GM12878 (cell line): ENCODE results near the gene AKT1S1. TPM values are rescaled to one million over a fixed set of nuclear protein-coding genes. Genes with fewer than 3 reads are reported as not detected.

ENCODE experiments used
- ATAC-seq: fragments of 200-7000 bp; cut with Tn5 transposase; 3 replicates; pipeline ENCODE4 v1.9.1; 2020; ENCODE audit warnings: mild to moderate bottlenecking, moderate library complexity
- BruUV-seq: library from RNA; stranded (reverse); fragments of 400-500 nt; replicated peaks from 2 replicates; lab custom pipeline; 2021; lab: Mats Ljungman, UMichigan
- CTCF ChIA-PET: fragments of 300-600 bp; sonication (Branson Sonifier 250); formaldehyde crosslinking; extraction: SDS; loops from one replicate; lab custom pipeline; 2021; ENCODE audit warnings: inconsistent platforms; lab: Yijun Ruan, JAX
- POLR2A ChIA-PET: fragments of 350-600 bp; formaldehyde crosslinking; extraction: SDS; loops from one replicate; lab custom pipeline; 2021; ENCODE audit warnings: inconsistent platforms; lab: Charles Lee
- RAD21 ChIA-PET: fragments of 300-600 bp; sonication (Branson Sonifier 250); formaldehyde crosslinking; loops from one replicate; lab custom pipeline; 2023; ENCODE audit warnings: antibody characterized with exemption; ENCODE audit not compliant: unreplicated experiment; lab: Charles Lee
- SMC1A ChIA-PET: fragments of 300-600 bp; sonication (Branson Sonifier 250); formaldehyde crosslinking; loops from one replicate; lab custom pipeline; 2023; ENCODE audit not compliant: unreplicated experiment, uncharacterized antibody; lab: Charles Lee
- DNase-seq: peaks from one replicate; pipeline ENCODE4 v3.0.0-alpha.2; 2011; ENCODE audit warnings: low read depth, low spot score
- FAIRE-seq: peaks from 3 replicates; lab custom pipeline; 2011; peaks lifted over from hg19 to GRCh38; lab: Jason Lieb, UNC
- H2AFZ ChIP-seq: 2 replicates; pipeline ENCODE4 v1.6.0; 2011; ENCODE audit warnings: low read depth, low read length, control low read depth; ENCODE audit not compliant: control insufficient read depth
- H3K27ac ChIP-seq: 2 replicates; pipeline ENCODE4 v1.5.1; 2011; ENCODE audit warnings: control low read depth; ENCODE audit not compliant: control insufficient read depth, insufficient read depth
- H3K27me3 ChIP-seq, 2 experiments: replicated peaks in 1 of 2; 2 replicates each; pipeline versions ENCODE4 v1.6.0 to v1.6.1; 2011; ENCODE audit warnings: low read length in 1 of 2; ENCODE audit not compliant: control insufficient read depth in 2 of 2, insufficient read depth in 2 of 2
- H3K36me3 ChIP-seq, 2 experiments: 2 replicates each; pipeline ENCODE4 v1.5.1; 2011; ENCODE audit warnings: low read length in 1 of 2; ENCODE audit not compliant: control insufficient read depth in 2 of 2, insufficient read depth in 2 of 2
- H3K4me1 ChIP-seq: 2 replicates; pipeline ENCODE4 v1.6.1; 2011; ENCODE audit warnings: mild to moderate bottlenecking, low read length, moderate library complexity, mixed read lengths; ENCODE audit not compliant: control insufficient read depth, insufficient read depth
- H3K4me2 ChIP-seq: 2 replicates; pipeline ENCODE4 v1.6.0; 2011; ENCODE audit warnings: control low read depth; ENCODE audit not compliant: control insufficient read depth, insufficient read depth
- H3K4me3 ChIP-seq: fragments of 200-600 bp; sonication (generic); 2 replicates; pipeline ENCODE4 v1.5.1; 2016
- H3K79me2 ChIP-seq: 2 replicates; pipeline ENCODE4 v1.6.0; 2011; ENCODE audit warnings: low read length; ENCODE audit not compliant: control insufficient read depth, insufficient read depth
- H3K9ac ChIP-seq: 2 replicates; pipeline ENCODE4 v1.8.0; 2011; ENCODE audit warnings: low read length, control low read depth, mixed read lengths; ENCODE audit not compliant: control insufficient read depth, insufficient read depth
- H3K9me3 ChIP-seq: replicated peaks from 3 replicates; pipeline ENCODE4 v1.5.1; 2011; ENCODE audit warnings: mild to moderate bottlenecking, low read length; ENCODE audit not compliant: control insufficient read depth, insufficient read depth
- H4K20me1 ChIP-seq: 2 replicates; pipeline ENCODE4 v1.6.0; 2011; ENCODE audit not compliant: control insufficient read depth, insufficient read depth
- GATAD2B ChIP-seq: fragments of 450-650 bp; conservative IDR thresholded peaks from 2 replicates; pipeline ENCODE4 v1.6.1; 2017; ENCODE audit warnings: low read depth, mild to moderate bottlenecking, moderate library complexity
- HDAC6 ChIP-seq: fragments of 200-600 bp; sonication (generic); IDR thresholded peaks from one replicate; pipeline ENCODE4 v1.8.0; 2017; ENCODE audit warnings: antibody characterized with exemption; ENCODE audit not compliant: unreplicated experiment
- JUND ChIP-seq: IDR thresholded peaks from 2 replicates; pipeline ENCODE4 v1.6.1; 2012; ENCODE audit warnings: low read depth, mild to moderate bottlenecking, low read length, improper control_type of control experiment, moderate library complexity
- LARP7 ChIP-seq: fragments of 450-650 bp; IDR thresholded peaks from 2 replicates; pipeline ENCODE4 v1.6.1; 2017; ENCODE audit warnings: mild to moderate bottlenecking
- MEF2A ChIP-seq: IDR thresholded peaks from 2 replicates; pipeline ENCODE4 v1.6.1; 2011; ENCODE audit warnings: low read depth, mild to moderate bottlenecking, low read length, moderate library complexity; ENCODE audit not compliant: insufficient read depth
- MTA3 ChIP-seq: IDR thresholded peaks from 2 replicates; pipeline ENCODE4 v1.6.1; 2012; ENCODE audit warnings: low read length, inconsistent platforms, borderline replicate concordance
- NR2F1 ChIP-seq: fragments of 450-650 bp; conservative IDR thresholded peaks from 2 replicates; pipeline ENCODE4 v1.6.1; 2017; ENCODE audit warnings: mild to moderate bottlenecking
- PAX5 ChIP-seq: IDR thresholded peaks from 2 replicates; pipeline ENCODE4 v1.6.1; 2011; ENCODE audit warnings: low read depth, low read length, borderline replicate concordance
- RELA ChIP-seq: fragments of 450-650 bp; IDR thresholded peaks from 2 replicates; pipeline ENCODE4 v1.8.0; 2014; ENCODE audit warnings: borderline replicate concordance; ENCODE audit not compliant: partially characterized antibody
- TCF7 ChIP-seq: IDR thresholded peaks from 2 replicates; pipeline ENCODE4 v1.6.1; 2014; ENCODE audit warnings: antibody characterized with exemption, borderline replicate concordance
- ZNF24 ChIP-seq: fragments of 450-650 bp; IDR thresholded peaks from 2 replicates; pipeline ENCODE4 v1.6.1; 2017; ENCODE audit warnings: antibody characterized with exemption, mild to moderate bottlenecking
- WGBS: methylation state at CpG from one replicate; pipeline ENCODE4 v1.1.6; 2016; ENCODE audit warnings: low lambda C conversion rate; ENCODE audit not compliant: insufficient replicate concordance, insufficient coverage; ENCODE audit errors: missing lambda C conversion rate; 5-methylcytosine and 5-hydroxymethylcytosine counted together
- in situ Hi-C: fragments of 300-500 bp; cut with MboI; formaldehyde crosslinking; loops from 9 replicates; pipeline ENCODE4 v1.14.3; 2018; ENCODE audit warnings: mixed read lengths
- intact Hi-C: fragments of 100-400 bp; cut with micrococcal nuclease; formaldehyde crosslinking; loops from one replicate; pipeline ENCODE4 v1.14.2; 2022; ENCODE audit not compliant: unreplicated experiment
- polyA plus RNA-seq, 11 experiments: library from polyadenylated mRNA; depleted of rRNA in 4 of 11; unstranded in 6 of 11; stranded (reverse) in 5 of 11; fragments of >200 nt; fragmentation: Nextera tagmentation in 4 of 11; fragmentation: Illumina TruSeq in 1 of 11; extraction: Ambion mirVana in 4 of 11; extraction: Trizol in 1 of 11; gene quantifications; 1 replicate in 1 of 11; 2 replicates in 10 of 11; pipeline versions ENCODE4 v1.2.1 to v1.2.3, GENCODE V29; 2011 to 2016; ENCODE audit warnings: inconsistent platforms in 2 of 11, missing spikeins in 2 of 11, low read depth in 1 of 11
- total RNA-seq, 4 experiments: library from RNA; depleted of rRNA in 3 of 4; stranded (reverse); fragments of >200 nt in 3 of 4; fragmentation: Illumina TruSeq in 1 of 4; extraction: Trizol in 1 of 4; gene quantifications; 2 replicates each; pipeline versions ENCODE4 v1.2.1 to v1.2.3, GENCODE V29; 2013 to 2021
- TF ChIP-seq, protein P1 (sequence below): fragments of 450-650 bp; IDR thresholded peaks from 2 replicates; pipeline ENCODE4 v1.6.1; 2017; ENCODE audit warnings: borderline replicate concordance
- TF ChIP-seq, protein P2 (sequence below): fragments of 450-650 bp; IDR thresholded peaks from 2 replicates; pipeline ENCODE4 v1.6.1; 2016; ENCODE audit warnings: mild to moderate bottlenecking
- TF ChIP-seq, protein P3 (sequence below): IDR thresholded peaks from 2 replicates; pipeline ENCODE4 v1.6.1; 2011; ENCODE audit warnings: low read depth, mild to moderate bottlenecking, low read length, moderate library complexity, borderline replicate concordance; ENCODE audit errors: extremely low read depth
- TF ChIP-seq, protein P4 (sequence below): fragments of 450-650 bp; IDR thresholded peaks from 2 replicates; pipeline ENCODE4 v1.6.1; 2018; ENCODE audit warnings: mild to moderate bottlenecking, low read depth, moderate library complexity; ENCODE audit not compliant: partially characterized antibody

The AKT1S1 gene
- total and polyA plus RNA-seq, 10 of the 15 experiments (the other 5 are each of a cell fraction or from before 2014, with no cell fraction given) = 0.43 to 23.0 (median 12.3) TPM

DNA sequence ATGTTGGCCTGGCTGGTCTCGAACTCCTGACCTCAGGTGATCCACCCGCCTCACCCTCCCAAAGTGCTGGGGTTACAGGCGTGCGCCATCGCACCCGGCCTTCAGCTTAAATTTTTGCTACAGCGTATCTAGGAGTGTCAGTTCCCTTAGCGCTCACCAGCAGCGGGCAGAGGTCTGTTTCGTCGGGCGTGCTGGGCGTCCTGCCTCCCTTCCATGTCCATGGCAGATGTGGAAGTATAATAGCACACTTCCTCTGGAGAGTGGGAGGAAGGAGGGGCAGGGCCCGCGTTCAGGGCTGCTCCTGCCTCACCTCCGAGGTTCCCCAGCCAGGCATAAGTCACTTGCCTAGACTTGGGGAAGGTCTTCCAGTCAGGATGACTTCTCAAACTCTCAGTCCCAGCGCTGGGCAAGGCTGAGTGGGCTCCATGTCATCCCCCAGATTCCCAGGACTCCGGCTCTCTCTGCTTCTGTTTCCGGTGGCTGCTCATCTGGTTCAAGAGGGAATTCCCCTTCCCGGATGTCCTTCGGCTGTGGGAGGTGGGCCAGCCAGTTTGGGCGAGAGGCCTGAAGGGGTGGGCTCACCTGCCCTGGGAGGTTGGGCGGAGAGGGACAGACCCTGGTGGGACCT is 10.0 kb upstream of the AKT1S1 start:
- Histone ChIP-seq H3K36me3 (peaks cover 5 to 18% of the 10 kb centered on the region in 2 experiments), H3K4me3 (no peak overlapping the region), H3K4me2 (peak overlapping the region; percentile 2; the same call in 1 of the 2 replicates), H3K4me1 (peaks cover 22% of the 10 kb centered on the region), H4K20me1 (no peaks in the 10 kb centered on the region), H3K27ac (no peak overlapping the region), H3K27me3 (no peaks in the 10 kb centered on the region), H2AFZ (no peak overlapping the region), H3K79me2 (peaks cover 10% of the 10 kb centered on the region), H3K9me3 (no peaks in the 10 kb centered on the region; the same call in 2 of the 3 replicates), H3K9ac (no peak overlapping the region)
- SMC1A ChIA-PET = interaction anchor here (0.6 to 1.3 kb wide), 4 partner anchors 10 to 90 kb away, joined by 3 to 6 read pairs (median 3); partner anchors contain the start of genes ATF5, IL4I1 and NUP62
- FAIRE-seq (no peak), ATAC-seq (no peak), DNase-seq (no peak)
- intact Hi-C loops (no loop called here), in situ Hi-C loops (loop anchor here (25.0 kb wide), 1 partner anchor 1250 kb away; the partner anchor contains the start of genes CA11 and DBP)
- WGBS = 69% methylated on average over 23 of the region's 23 CpGs
- BruUV-seq = no TSS peak
- POLR2A ChIA-PET = interaction anchor here (0.8 to 3.6 kb wide), 7 partner anchors 9 to 43 kb away, joined by 3 to 33 read pairs (median 4); partner anchors contain the start of genes AKT1S1, IL4I1 and TBC1D17
- CTCF ChIA-PET = interaction anchor here (0.8 to 1.3 kb wide), 3 partner anchors 8 to 10 kb away, joined by 3 read pairs; partner anchors contain the start of genes AKT1S1 and IL4I1
- RAD21 ChIA-PET = interaction anchor here (0.8 to 2.4 kb wide), 3 partner anchors 8 to 24 kb away, joined by 3 to 9 read pairs (median 6); no protein-coding TSS in a partner anchor
- TF ChIP-seq, protein P1, sequence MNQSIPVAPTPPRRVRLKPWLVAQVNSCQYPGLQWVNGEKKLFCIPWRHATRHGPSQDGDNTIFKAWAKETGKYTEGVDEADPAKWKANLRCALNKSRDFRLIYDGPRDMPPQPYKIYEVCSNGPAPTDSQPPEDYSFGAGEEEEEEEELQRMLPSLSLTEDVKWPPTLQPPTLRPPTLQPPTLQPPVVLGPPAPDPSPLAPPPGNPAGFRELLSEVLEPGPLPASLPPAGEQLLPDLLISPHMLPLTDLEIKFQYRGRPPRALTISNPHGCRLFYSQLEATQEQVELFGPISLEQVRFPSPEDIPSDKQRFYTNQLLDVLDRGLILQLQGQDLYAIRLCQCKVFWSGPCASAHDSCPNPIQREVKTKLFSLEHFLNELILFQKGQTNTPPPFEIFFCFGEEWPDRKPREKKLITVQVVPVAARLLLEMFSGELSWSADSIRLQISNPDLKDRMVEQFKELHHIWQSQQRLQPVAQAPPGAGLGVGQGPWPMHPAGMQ = no peak
- TF ChIP-seq MEF2A = no peak
- peak; percentile 19; the same call in 1 of the 2 replicates for TF ChIP-seq PAX5
- TF ChIP-seq JUND = no peak
- no peak for TF ChIP-seq TCF7
- no peak for TF ChIP-seq ZNF24
- TF ChIP-seq GATAD2B = no peak
- TF ChIP-seq, protein P2, sequence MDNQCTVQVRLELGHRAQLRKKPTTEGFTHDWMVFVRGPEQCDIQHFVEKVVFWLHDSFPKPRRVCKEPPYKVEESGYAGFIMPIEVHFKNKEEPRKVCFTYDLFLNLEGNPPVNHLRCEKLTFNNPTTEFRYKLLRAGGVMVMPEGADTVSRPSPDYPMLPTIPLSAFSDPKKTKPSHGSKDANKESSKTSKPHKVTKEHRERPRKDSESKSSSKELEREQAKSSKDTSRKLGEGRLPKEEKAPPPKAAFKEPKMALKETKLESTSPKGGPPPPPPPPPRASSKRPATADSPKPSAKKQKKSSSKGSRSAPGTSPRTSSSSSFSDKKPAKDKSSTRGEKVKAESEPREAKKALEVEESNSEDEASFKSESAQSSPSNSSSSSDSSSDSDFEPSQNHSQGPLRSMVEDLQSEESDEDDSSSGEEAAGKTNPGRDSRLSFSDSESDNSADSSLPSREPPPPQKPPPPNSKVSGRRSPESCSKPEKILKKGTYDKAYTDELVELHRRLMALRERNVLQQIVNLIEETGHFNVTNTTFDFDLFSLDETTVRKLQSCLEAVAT = 0 out of 2 replicates have a peak, but pooled peaks have one; percentile 21
- TF ChIP-seq, protein P3, sequence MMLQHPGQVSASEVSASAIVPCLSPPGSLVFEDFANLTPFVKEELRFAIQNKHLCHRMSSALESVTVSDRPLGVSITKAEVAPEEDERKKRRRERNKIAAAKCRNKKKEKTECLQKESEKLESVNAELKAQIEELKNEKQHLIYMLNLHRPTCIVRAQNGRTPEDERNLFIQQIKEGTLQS = no peak
- TF ChIP-seq, protein P4, sequence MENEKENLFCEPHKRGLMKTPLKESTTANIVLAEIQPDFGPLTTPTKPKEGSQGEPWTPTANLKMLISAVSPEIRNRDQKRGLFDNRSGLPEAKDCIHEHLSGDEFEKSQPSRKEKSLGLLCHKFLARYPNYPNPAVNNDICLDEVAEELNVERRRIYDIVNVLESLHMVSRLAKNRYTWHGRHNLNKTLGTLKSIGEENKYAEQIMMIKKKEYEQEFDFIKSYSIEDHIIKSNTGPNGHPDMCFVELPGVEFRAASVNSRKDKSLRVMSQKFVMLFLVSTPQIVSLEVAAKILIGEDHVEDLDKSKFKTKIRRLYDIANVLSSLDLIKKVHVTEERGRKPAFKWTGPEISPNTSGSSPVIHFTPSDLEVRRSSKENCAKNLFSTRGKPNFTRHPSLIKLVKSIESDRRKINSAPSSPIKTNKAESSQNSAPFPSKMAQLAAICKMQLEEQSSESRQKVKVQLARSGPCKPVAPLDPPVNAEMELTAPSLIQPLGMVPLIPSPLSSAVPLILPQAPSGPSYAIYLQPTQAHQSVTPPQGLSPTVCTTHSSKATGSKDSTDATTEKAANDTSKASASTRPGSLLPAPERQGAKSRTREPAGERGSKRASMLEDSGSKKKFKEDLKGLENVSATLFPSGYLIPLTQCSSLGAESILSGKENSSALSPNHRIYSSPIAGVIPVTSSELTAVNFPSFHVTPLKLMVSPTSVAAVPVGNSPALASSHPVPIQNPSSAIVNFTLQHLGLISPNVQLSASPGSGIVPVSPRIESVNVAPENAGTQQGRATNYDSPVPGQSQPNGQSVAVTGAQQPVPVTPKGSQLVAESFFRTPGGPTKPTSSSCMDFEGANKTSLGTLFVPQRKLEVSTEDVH = no peak
- peak; percentile 24; the same call in 1 of the 2 replicates for TF ChIP-seq MTA3
- TF ChIP-seq HDAC6 = no peak
- no peak for TF ChIP-seq NR2F1
- no peak for TF ChIP-seq RELA
- TF ChIP-seq LARP7 = no peak
